CD4-positive, alpha-beta T cell (primary cell): Measurements from ENCODE around the gene SLC6A4. TPM values are rescaled to one million over a fixed set of nuclear protein-coding genes. Genes with fewer than 3 reads are reported as not detected.

Experiments used
- ATAC-seq: fragments of 200-7000 bp; cut with Tn5 transposase; one replicate; pipeline ENCODE4 v1.10.0; 2022; ENCODE audit warnings: mild to moderate bottlenecking; ENCODE audit not compliant: poor library complexity
- CTCF ChIA-PET: fragments of 350-600 bp; sonication (Branson Sonifier 250); formaldehyde crosslinking; loops from one replicate; lab custom pipeline; 2021; ENCODE audit warnings: antibody characterized with exemption, inconsistent platforms; lab: Charles Lee
- POLR2A ChIA-PET: fragments of 350-600 bp; sonication (Branson Sonifier 250); formaldehyde crosslinking; loops from one replicate; lab custom pipeline; 2021; ENCODE audit warnings: antibody characterized with exemption, inconsistent platforms; lab: Charles Lee
- DNase-seq, 14 experiments: peaks; one replicate each; pipeline ENCODE4 v3.0.0-alpha.2; 2013 to 2020; ENCODE audit warnings: mixed read lengths in 2 of 14
- H3K27ac ChIP-seq, 2 donors: one replicate each; pipeline versions ENCODE4 v1.5.1 to v1.7.0; 2013; ENCODE audit warnings: low read length in 2 of 2, low read depth in 1 of 2, mild to moderate bottlenecking in 1 of 2
- H3K27me3 ChIP-seq, 2 experiments: 1 replicate in 1 of 2; 2 replicates in 1 of 2; pipeline versions ENCODE4 v1.6.1 to v1.7.0; 2013; ENCODE audit warnings: low read length in 2 of 2, control low read depth in 1 of 2, mild to moderate bottlenecking in 1 of 2, moderate library complexity in 1 of 2; ENCODE audit not compliant: insufficient read depth in 2 of 2, control insufficient read depth in 1 of 2
- H3K36me3 ChIP-seq: one replicate; pipeline ENCODE4 v1.6.1; 2013; ENCODE audit warnings: low read length, control low read depth; ENCODE audit not compliant: insufficient read depth
- H3K4me1 ChIP-seq: one replicate; pipeline ENCODE4 v1.6.1; 2013; ENCODE audit warnings: low read length, control low read depth; ENCODE audit not compliant: insufficient read depth
- H3K4me3 ChIP-seq: one replicate; pipeline ENCODE4 v1.5.1; 2013; ENCODE audit warnings: mild to moderate bottlenecking, low read length, moderate library complexity
- H3K9me3 ChIP-seq, 2 experiments: 1 replicate in 1 of 2; 2 replicates in 1 of 2; pipeline versions ENCODE4 v1.6.1 to v1.7.0; 2013; ENCODE audit warnings: low read length in 2 of 2, mild to moderate bottlenecking in 2 of 2, control low read depth in 1 of 2, moderate library complexity in 1 of 2; ENCODE audit not compliant: control insufficient read depth in 1 of 2, insufficient read depth in 1 of 2
- H3K27ac Mint-ChIP-seq: one replicate; pipeline ENCODE4 v1.8.0; 2020; ENCODE audit warnings: mixed read lengths
- H3K27me3 Mint-ChIP-seq: one replicate; pipeline ENCODE4 v1.8.0; 2021; ENCODE audit warnings: mixed read lengths
- H3K36me3 Mint-ChIP-seq: one replicate; pipeline ENCODE4 v1.8.0; 2021; ENCODE audit warnings: low read depth, mixed read lengths
- H3K4me1 Mint-ChIP-seq: one replicate; pipeline ENCODE4 v1.8.0; 2021; ENCODE audit warnings: low read depth, mixed read lengths
- H3K4me3 Mint-ChIP-seq: one replicate; pipeline ENCODE4 v1.8.0; 2020; ENCODE audit warnings: mild to moderate bottlenecking, mixed read lengths
- H3K9me3 Mint-ChIP-seq: one replicate; pipeline ENCODE4 v1.8.0; 2020; ENCODE audit warnings: mixed read lengths
- CTCF ChIP-seq: fragments of 200-600 bp; IDR thresholded peaks from one replicate; pipeline ENCODE4 v1.8.0; 2022; ENCODE audit warnings: antibody characterized with exemption, mild to moderate bottlenecking
- intact Hi-C, 2 experiments: fragments of 100-400 bp; cut with DNase I in 1 of 2; cut with micrococcal nuclease in 1 of 2; formaldehyde crosslinking; loops; one replicate each; pipeline versions ENCODE4 v1.15.1 to v1.9.0; 2023 to 2025; cut with DNase I, micrococcal nuclease
- total RNA-seq, 174 experiments: library from RNA in 2 of 174; stranded (reverse) in 2 of 174; gene quantifications; one replicate each; pipeline ENCODE4 v1.2.3 and lab custom pipeline; 2021 to 2026

Gene SLC6A4
- total RNA-seq, 2 experiments from 2014 or later, result not detected

GRCh38 chr17:30165960-30166359 lies 69.5 kb downstream of the SLC6A4 start:
- no peaks in the 10 kb centered on the region for H3K27me3 ChIP-seq
- Mint-ChIP-seq H3K4me3 (no peak overlapping the region), H3K9me3 (no peaks in the 10 kb centered on the region), H3K27me3 (no peaks in the 10 kb centered on the region), H3K27ac (peak overlapping the region; percentile 39), H3K36me3 (peaks cover 53% of the 10 kb centered on the region), H3K4me1 (peaks cover 17% of the 10 kb centered on the region)
- intact Hi-C loops, result no loop called here
- H3K36me3 ChIP-seq, result peaks cover 13% of the 10 kb centered on the region
- H3K27ac ChIP-seq, result no peak overlapping the region
- H3K4me3 ChIP-seq, result no peak overlapping the region
- H3K4me1 ChIP-seq, result no peaks in the 10 kb centered on the region
- no peak for TF ChIP-seq CTCF
- DNase-seq (no peak), ATAC-seq (no peak)
- ChIA-PET CTCF (no interaction called here), POLR2A (no interaction called here)
- H3K9me3 ChIP-seq, result no peaks in the 10 kb centered on the region

GRCh38 chr17:30165147-30165546 lies 70.3 kb downstream of the SLC6A4 start:
- H3K36me3 ChIP-seq, result peaks cover 13% of the 10 kb centered on the region
- no peak for ATAC-seq
- no peak overlapping the region for H3K4me3 ChIP-seq
- H3K27me3 ChIP-seq, result no peaks in the 10 kb centered on the region
- Mint-ChIP-seq H3K27ac (no peak overlapping the region), H3K36me3 (peaks cover 57% of the 10 kb centered on the region), H3K27me3 (no peaks in the 10 kb centered on the region), H3K4me1 (peaks cover 19% of the 10 kb centered on the region), H3K4me3 (no peak overlapping the region), H3K9me3 (peaks cover 3% of the 10 kb centered on the region)
- POLR2A ChIA-PET, result no interaction called here
- H3K9me3 ChIP-seq, result peaks cover 0 to 4% of the 10 kb centered on the region in 2 experiments
- no peak for TF ChIP-seq CTCF
- H3K27ac ChIP-seq, result no peak overlapping the region
- CTCF ChIA-PET, result no interaction called here
- intact Hi-C loops, result no loop called here
- DNase-seq, result no peak
- no peaks in the 10 kb centered on the region for H3K4me1 ChIP-seq

GRCh38 chr17:30164531-30164930 lies 71.0 kb downstream of the SLC6A4 start:
- H3K4me1 Mint-ChIP-seq, result peaks cover 24% of the 10 kb centered on the region

More at GRCh38 chr17:30164531-30164930, 71.0 kb downstream of the SLC6A4 start:
- no peaks in the 10 kb centered on the region for H3K4me1 ChIP-seq
- no peak overlapping the region for H3K4me3 ChIP-seq
- ChIA-PET CTCF (no interaction called here), POLR2A (no interaction called here)
- intact Hi-C loops, result no loop called here
- H3K27me3 ChIP-seq, result no peaks in the 10 kb centered on the region
- Mint-ChIP-seq H3K27ac (no peak overlapping the region), H3K4me3 (no peak overlapping the region), H3K27me3 (no peaks in the 10 kb centered on the region), H3K36me3 (peaks cover 62% of the 10 kb centered on the region), H3K9me3 (peaks cover 8% of the 10 kb centered on the region)
- no peak overlapping the region for H3K27ac ChIP-seq
- DNase-seq, result no peak
- H3K36me3 ChIP-seq, result peaks cover 13% of the 10 kb centered on the region
- ATAC-seq, result no peak
- H3K9me3 ChIP-seq, result peaks cover 0 to 8% of the 10 kb centered on the region in 2 experiments
- TF ChIP-seq CTCF, result no peak
